GM06990 (cell line): ENCODE data around the gene LILRA5.
"Not testable (repeated sequence)": the region's sequence is repeated elsewhere in the genome, so short reads cannot be mapped to it uniquely, and the experiment has no call there.

Experiments
- DNase-seq: peaks from one replicate; pipeline ENCODE4 v3.0.0-alpha.2; 2011; ENCODE audit not compliant: insufficient read length; ENCODE audit errors: extremely low read depth
- H3K27me3 ChIP-seq: replicated peaks from 2 replicates; pipeline ENCODE4 v1.6.0; 2011; ENCODE audit warnings: low read length; ENCODE audit not compliant: control insufficient read depth, insufficient read depth
- H3K36me3 ChIP-seq: 2 replicates; pipeline ENCODE4 v1.5.1; 2011; ENCODE audit warnings: low read length; ENCODE audit not compliant: control insufficient read depth, insufficient read depth
- H3K4me3 ChIP-seq: replicated peaks from 2 replicates; pipeline ENCODE4 v1.5.1; 2011; ENCODE audit warnings: low read depth, mild to moderate bottlenecking, control low read depth, low read length
- TF ChIP-seq, protein P1 (sequence below): IDR thresholded peaks from 2 replicates; pipeline ENCODE4 v1.5.1; 2011; ENCODE audit warnings: low read length, control low read depth, mild to moderate bottlenecking, inconsistent platforms; ENCODE audit not compliant: insufficient read depth, poor library complexity, severe bottlenecking

Gene LILRA5

DNA sequence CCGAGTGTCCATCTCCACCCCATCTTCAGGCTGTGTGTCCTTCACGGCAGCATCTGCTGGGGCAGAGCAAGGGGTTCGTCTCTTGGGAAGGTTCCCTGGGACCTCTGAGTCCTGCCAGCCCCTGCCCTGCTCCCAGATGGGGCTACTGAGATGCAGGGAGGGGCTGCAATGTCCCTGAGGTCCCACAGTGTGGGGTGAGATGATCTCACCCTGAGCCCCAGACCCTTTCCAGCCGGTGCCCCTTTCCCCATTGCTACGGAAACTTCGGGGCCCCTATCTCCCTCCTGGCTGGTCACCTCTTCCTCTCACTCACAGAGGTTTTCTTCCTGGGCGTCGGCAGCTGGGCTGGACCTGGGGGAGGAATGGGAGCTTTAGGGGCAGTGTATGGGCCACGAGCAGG lies 37.0 kb downstream of the LILRA5 start:
- DNase-seq = no peak
- H3K4me3 ChIP-seq = no peak overlapping the region
- H3K27me3 ChIP-seq = no peaks in the 10 kb centered on the region; the same call in 1 of the 2 replicates
- H3K36me3 ChIP-seq = no peaks in the 10 kb centered on the region
- TF ChIP-seq, protein P1, sequence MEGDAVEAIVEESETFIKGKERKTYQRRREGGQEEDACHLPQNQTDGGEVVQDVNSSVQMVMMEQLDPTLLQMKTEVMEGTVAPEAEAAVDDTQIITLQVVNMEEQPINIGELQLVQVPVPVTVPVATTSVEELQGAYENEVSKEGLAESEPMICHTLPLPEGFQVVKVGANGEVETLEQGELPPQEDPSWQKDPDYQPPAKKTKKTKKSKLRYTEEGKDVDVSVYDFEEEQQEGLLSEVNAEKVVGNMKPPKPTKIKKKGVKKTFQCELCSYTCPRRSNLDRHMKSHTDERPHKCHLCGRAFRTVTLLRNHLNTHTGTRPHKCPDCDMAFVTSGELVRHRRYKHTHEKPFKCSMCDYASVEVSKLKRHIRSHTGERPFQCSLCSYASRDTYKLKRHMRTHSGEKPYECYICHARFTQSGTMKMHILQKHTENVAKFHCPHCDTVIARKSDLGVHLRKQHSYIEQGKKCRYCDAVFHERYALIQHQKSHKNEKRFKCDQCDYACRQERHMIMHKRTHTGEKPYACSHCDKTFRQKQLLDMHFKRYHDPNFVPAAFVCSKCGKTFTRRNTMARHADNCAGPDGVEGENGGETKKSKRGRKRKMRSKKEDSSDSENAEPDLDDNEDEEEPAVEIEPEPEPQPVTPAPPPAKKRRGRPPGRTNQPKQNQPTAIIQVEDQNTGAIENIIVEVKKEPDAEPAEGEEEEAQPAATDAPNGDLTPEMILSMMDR = no peak

DNA sequence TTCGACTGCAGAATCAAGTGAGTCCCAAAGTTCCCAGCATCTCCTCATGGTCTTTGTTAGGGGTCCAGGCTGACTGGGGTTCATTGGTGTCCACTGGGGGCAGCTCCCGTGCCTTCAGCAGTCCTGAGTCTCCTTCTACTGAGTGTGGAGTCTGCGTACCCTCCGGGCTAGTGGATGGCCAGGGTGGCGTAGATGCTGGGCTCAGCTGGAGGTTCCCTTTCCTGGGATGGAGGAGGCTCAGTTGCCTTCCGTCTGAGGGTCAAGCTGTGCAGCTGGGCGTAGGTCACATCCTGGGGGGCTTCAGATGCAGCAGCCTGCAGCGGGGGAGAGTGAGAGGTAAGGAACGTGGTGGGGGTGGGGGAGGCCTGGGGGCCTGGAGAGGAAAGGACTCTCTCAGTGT lies 38.5 kb downstream of the LILRA5 start:
- H3K36me3 ChIP-seq, DNase-seq, H3K27me3 ChIP-seq, H3K4me3 ChIP-seq: not testable (repeated sequence)

- no peaks in the 10 kb centered on the region for H3K36me3 ChIP-seq
- H3K4me3 ChIP-seq = no peak overlapping the region
- TF ChIP-seq, protein P1 = no peak
Measured at GRCh38 chr19:54273821-54274220, 39.1 kb downstream of the LILRA5 start.

DNA sequence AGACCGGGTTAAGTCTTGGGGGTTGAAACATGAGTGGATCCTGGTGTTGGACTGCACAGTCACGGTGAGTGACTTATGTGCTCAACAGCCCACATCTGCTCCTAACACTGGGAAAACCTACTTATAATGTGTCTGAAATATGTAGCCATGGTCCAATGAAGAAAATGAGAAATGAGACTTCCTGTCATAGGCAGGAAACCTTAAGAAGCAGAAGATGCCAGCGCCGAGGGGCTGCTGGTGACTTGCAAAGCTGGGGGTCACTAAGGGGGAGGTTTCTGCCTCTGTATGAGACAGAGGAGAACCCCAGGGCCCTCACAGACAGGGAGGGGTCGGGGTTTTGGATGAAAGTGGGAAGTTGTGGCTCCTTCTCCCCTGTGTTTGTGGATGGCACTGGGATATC lies 40.8 kb downstream of the LILRA5 start:
- H3K36me3 ChIP-seq, H3K27me3 ChIP-seq, H3K4me3 ChIP-seq, DNase-seq: not testable (repeated sequence)

More at GRCh38 chr19:54273821-54274220, 39.1 kb downstream of the LILRA5 start:
- no peaks in the 10 kb centered on the region for H3K27me3 ChIP-seq
- no peak for DNase-seq

GRCh38 chr19:54271587-54271986 lies 41.4 kb downstream of the LILRA5 start:
- H3K27me3 ChIP-seq, DNase-seq, H3K36me3 ChIP-seq, H3K4me3 ChIP-seq: not testable (repeated sequence)

DNA sequence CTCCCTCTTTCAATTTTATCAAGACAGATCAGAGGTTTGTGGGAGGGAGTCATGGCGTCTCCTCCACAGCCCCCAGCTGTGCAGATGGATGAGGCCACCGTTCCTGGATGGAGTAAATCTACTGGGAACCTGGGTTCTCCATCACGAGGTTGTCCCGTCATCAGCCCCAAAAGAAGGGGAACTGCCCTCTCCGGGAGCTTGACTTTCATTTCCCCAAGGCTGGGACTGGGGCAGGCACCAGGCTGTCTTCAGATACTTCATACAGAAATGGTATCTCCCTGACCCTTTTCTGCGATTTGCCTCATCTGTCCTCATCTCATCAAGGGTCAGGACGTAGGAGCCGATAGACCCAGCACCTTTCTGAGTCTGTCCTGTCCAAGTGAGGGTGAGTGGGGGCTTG lies 41.9 kb downstream of the LILRA5 start:
- Histone ChIP-seq H3K4me3 (no peak overlapping the region), H3K27me3 (no peaks in the 10 kb centered on the region; the same call in 1 of the 2 replicates), H3K36me3 (no peaks in the 10 kb centered on the region)
- DNase-seq = no peak
- TF ChIP-seq, protein P1 = no peak

DNA sequence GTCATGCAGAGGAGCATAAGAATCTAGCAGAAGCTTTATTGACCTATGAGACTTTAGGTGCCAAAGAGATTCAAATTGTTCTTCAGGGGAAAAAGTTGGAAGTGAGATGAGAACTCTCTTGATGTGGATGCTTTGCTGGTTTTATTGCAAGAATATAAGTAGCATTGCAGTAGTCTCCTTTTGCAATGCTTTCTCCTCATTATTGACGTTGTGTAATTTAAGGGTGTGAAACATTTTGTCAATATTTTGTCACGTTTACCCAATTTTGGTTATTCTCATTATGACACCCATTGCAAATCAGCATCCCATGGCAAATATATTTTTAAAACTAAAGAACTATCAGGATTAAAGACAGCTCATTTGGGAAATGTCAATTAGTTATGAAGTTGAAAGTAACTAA lies 44.0 kb downstream of the LILRA5 start:
- no peaks in the 10 kb centered on the region; the same call in 1 of the 2 replicates for H3K27me3 ChIP-seq
- DNase-seq = no peak
- TF ChIP-seq, protein P1 = no peak

More for the DNA sequence above, 44.0 kb downstream of the LILRA5 start:
- Histone ChIP-seq H3K4me3 (no peak overlapping the region), H3K36me3 (no peaks in the 10 kb centered on the region)
